Natural killer cell (primary cell): Measurements from ENCODE around the gene CACNA1C. TPM values are rescaled to one million over a fixed set of nuclear protein-coding genes. Genes with fewer than 3 reads are reported as not detected.

Experiments used
- ATAC-seq, 3 donors: fragments of 150-1000 bp in 2 of 3; fragments of 200-7000 bp in 1 of 3; cut with Tn5 transposase; 1 replicate in 1 of 3; 2 replicates in 2 of 3; pipeline ENCODE4 v1.10.0; 2021; ENCODE audit warnings: mild to moderate bottlenecking in 2 of 3, moderate library complexity in 2 of 3
- DNase-seq, 2 donors: peaks; one replicate each; pipeline versions ENCODE4 v3.0.0 to v3.0.0-alpha.2; 2013 to 2021; ENCODE audit warnings: mixed read lengths in 1 of 2
- H3K27ac ChIP-seq: one replicate; pipeline ENCODE4 v1.5.1; 2013; ENCODE audit warnings: mild to moderate bottlenecking, low read length
- H3K27me3 ChIP-seq: one replicate; pipeline ENCODE4 v1.6.1; 2013; ENCODE audit warnings: low read length; ENCODE audit not compliant: control insufficient read depth, insufficient read depth
- H3K36me3 ChIP-seq: one replicate; pipeline ENCODE4 v1.6.1; 2013; ENCODE audit warnings: low read length; ENCODE audit not compliant: control insufficient read depth, insufficient read depth
- H3K4me1 ChIP-seq: one replicate; pipeline ENCODE4 v1.6.1; 2013; ENCODE audit warnings: low read length; ENCODE audit not compliant: control insufficient read depth, insufficient read depth
- H3K4me3 ChIP-seq: one replicate; pipeline ENCODE4 v1.5.1; 2013; ENCODE audit warnings: low read length
- H3K9me3 ChIP-seq: one replicate; pipeline ENCODE4 v1.6.1; 2013; ENCODE audit warnings: low read length; ENCODE audit not compliant: control insufficient read depth, insufficient read depth
- H3K27ac Mint-ChIP-seq, 2 donors: one replicate each; pipeline ENCODE4 v1.8.0; 2022; ENCODE audit warnings: mild to moderate bottlenecking in 2 of 2, mixed read lengths in 2 of 2, moderate library complexity in 1 of 2
- H3K27me3 Mint-ChIP-seq, 2 donors: one replicate each; pipeline ENCODE4 v1.8.0; 2022; ENCODE audit warnings: low read depth in 2 of 2, mixed read lengths in 2 of 2
- H3K36me3 Mint-ChIP-seq: one replicate; pipeline ENCODE4 v1.8.0; 2022; ENCODE audit warnings: mixed read lengths
- H3K4me1 Mint-ChIP-seq, 2 donors: one replicate each; pipeline ENCODE4 v1.8.0; 2022; ENCODE audit warnings: mixed read lengths in 2 of 2
- H3K4me3 Mint-ChIP-seq: one replicate; pipeline ENCODE4 v1.8.0; 2022; ENCODE audit warnings: mild to moderate bottlenecking, moderate library complexity, mixed read lengths
- H3K9me3 Mint-ChIP-seq, 2 donors: one replicate each; pipeline ENCODE4 v1.8.0; 2022; ENCODE audit warnings: mixed read lengths in 2 of 2
- WGBS: methylation state at CpG from one replicate; pipeline ENCODE4 v1.1.7; 2013; ENCODE audit warnings: missing lambda C conversion rate; ENCODE audit not compliant: insufficient coverage; 5-methylcytosine and 5-hydroxymethylcytosine counted together
- intact Hi-C: fragments of 100-400 bp; cut with micrococcal nuclease; formaldehyde crosslinking; loops from one replicate; pipeline ENCODE4 v1.14.2; 2022
- total RNA-seq, 4 donors: library from RNA; stranded (reverse); fragments of 120-200 nt in 1 of 4; gene quantifications; one replicate each; pipeline versions ENCODE4 v1.2.3 to v1.2.4, GENCODE V29; 2013 to 2022
- TF ChIP-seq, protein P1 (sequence below): fragments of 200-600 bp; IDR thresholded peaks from one replicate; pipeline ENCODE4 v1.8.0; 2022; ENCODE audit warnings: antibody characterized with exemption

Gene CACNA1C
- total RNA-seq, 3 donors from 2014 or later (not counting 1 experiment from before 2014, with no cell fraction given): 0.07 to 0.35 (median 0.08) TPM

- no peaks in the 10 kb centered on the region for H3K36me3 ChIP-seq
- Mint-ChIP-seq H3K9me3 (no peaks in the 10 kb centered on the region), H3K4me3 (no peak overlapping the region), H3K36me3 (no peaks in the 10 kb centered on the region), H3K27me3 (peaks cover 7% of the 10 kb centered on the region in 2 donors), H3K27ac (no peak overlapping the region), H3K4me1 (no peaks in the 10 kb centered on the region)
- DNase-seq: no peak
- WGBS: 88% methylated on average over 13 of the region's 13 CpGs
- H3K27ac ChIP-seq: no peak overlapping the region
- no peak for ATAC-seq
- TF ChIP-seq, protein P1, sequence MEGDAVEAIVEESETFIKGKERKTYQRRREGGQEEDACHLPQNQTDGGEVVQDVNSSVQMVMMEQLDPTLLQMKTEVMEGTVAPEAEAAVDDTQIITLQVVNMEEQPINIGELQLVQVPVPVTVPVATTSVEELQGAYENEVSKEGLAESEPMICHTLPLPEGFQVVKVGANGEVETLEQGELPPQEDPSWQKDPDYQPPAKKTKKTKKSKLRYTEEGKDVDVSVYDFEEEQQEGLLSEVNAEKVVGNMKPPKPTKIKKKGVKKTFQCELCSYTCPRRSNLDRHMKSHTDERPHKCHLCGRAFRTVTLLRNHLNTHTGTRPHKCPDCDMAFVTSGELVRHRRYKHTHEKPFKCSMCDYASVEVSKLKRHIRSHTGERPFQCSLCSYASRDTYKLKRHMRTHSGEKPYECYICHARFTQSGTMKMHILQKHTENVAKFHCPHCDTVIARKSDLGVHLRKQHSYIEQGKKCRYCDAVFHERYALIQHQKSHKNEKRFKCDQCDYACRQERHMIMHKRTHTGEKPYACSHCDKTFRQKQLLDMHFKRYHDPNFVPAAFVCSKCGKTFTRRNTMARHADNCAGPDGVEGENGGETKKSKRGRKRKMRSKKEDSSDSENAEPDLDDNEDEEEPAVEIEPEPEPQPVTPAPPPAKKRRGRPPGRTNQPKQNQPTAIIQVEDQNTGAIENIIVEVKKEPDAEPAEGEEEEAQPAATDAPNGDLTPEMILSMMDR: no peak
- no peaks in the 10 kb centered on the region for H3K4me1 ChIP-seq
- intact Hi-C loops: no loop called here
- no peaks in the 10 kb centered on the region for H3K9me3 ChIP-seq
- no peak overlapping the region for H3K4me3 ChIP-seq
- no peaks in the 10 kb centered on the region for H3K27me3 ChIP-seq
Observed at GRCh38 chr12:2267703-2268470, 215.1 kb downstream of the CACNA1C start.

- no peak for DNase-seq
- H3K27ac ChIP-seq: no peak overlapping the region
- no peaks in the 10 kb centered on the region for H3K36me3 Mint-ChIP-seq
- TF ChIP-seq, protein P1: no peak
- ATAC-seq: no peak
- no peak overlapping the region for H3K4me3 Mint-ChIP-seq
- no peaks in the 10 kb centered on the region for H3K4me1 Mint-ChIP-seq
- no peak overlapping the region for H3K4me3 ChIP-seq
- no peak overlapping the region for H3K27ac Mint-ChIP-seq
- peaks cover 7 to 9% of the 10 kb centered on the region in 2 donors for H3K27me3 Mint-ChIP-seq
- H3K27me3 ChIP-seq: no peaks in the 10 kb centered on the region
- H3K9me3 ChIP-seq: no peaks in the 10 kb centered on the region
- no peaks in the 10 kb centered on the region for H3K9me3 Mint-ChIP-seq
- WGBS: 78% methylated on average over 18 of the region's 18 CpGs
- H3K36me3 ChIP-seq: no peaks in the 10 kb centered on the region
- no peaks in the 10 kb centered on the region for H3K4me1 ChIP-seq
- intact Hi-C loops: no loop called here
Observed at GRCh38 chr12:2268471-2269286, 215.9 kb downstream of the CACNA1C start.

DNA sequence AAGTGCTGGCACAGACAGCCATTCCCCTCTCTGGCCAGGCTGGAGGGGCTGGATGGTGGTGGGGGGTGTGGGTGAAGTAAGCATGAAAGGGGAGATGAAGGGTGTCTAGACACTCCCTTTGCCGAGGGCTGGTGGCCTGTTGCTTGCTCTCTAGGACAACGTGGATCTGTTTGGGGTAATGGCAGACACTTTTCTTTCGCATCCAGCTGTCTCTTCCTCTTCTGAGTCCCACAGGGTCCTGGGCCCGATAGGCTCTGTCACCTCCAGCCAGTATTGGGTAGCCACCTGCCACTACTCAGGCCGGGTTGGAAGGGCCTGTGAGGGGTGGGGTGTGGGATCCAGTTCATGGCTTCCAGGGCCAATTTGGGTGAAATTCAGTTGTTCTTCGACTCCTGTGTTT lies 218.1 kb downstream of the CACNA1C start:
- Histone ChIP-seq H3K27me3 (no peaks in the 10 kb centered on the region), H3K4me3 (no peak overlapping the region), H3K4me1 (no peaks in the 10 kb centered on the region), H3K9me3 (no peaks in the 10 kb centered on the region), H3K36me3 (no peaks in the 10 kb centered on the region), H3K27ac (no peak overlapping the region)
- Mint-ChIP-seq H3K27ac (no peak overlapping the region), H3K9me3 (no peaks in the 10 kb centered on the region), H3K27me3 (peaks cover 0 to 9% of the 10 kb centered on the region in 2 donors), H3K36me3 (no peaks in the 10 kb centered on the region), H3K4me3 (no peak overlapping the region), H3K4me1 (no peaks in the 10 kb centered on the region)
- TF ChIP-seq, protein P1: no peak
- intact Hi-C loops: no loop called here
- ATAC-seq: no peak
- no peak for DNase-seq
- WGBS: 87% methylated on average over 6 of the region's 6 CpGs
